NCI-H1694 (cell line): ENCODE results near the gene IRGQ.
"Not testable (repeated sequence)": the region's sequence is repeated elsewhere in the genome, so short reads cannot be mapped to it uniquely, and the experiment has no call there.

Experiments used
- DNase-seq: peaks from one replicate; lab custom pipeline; 2025; lab: John Stamatoyannopoulos, UW

Gene IRGQ

DNA sequence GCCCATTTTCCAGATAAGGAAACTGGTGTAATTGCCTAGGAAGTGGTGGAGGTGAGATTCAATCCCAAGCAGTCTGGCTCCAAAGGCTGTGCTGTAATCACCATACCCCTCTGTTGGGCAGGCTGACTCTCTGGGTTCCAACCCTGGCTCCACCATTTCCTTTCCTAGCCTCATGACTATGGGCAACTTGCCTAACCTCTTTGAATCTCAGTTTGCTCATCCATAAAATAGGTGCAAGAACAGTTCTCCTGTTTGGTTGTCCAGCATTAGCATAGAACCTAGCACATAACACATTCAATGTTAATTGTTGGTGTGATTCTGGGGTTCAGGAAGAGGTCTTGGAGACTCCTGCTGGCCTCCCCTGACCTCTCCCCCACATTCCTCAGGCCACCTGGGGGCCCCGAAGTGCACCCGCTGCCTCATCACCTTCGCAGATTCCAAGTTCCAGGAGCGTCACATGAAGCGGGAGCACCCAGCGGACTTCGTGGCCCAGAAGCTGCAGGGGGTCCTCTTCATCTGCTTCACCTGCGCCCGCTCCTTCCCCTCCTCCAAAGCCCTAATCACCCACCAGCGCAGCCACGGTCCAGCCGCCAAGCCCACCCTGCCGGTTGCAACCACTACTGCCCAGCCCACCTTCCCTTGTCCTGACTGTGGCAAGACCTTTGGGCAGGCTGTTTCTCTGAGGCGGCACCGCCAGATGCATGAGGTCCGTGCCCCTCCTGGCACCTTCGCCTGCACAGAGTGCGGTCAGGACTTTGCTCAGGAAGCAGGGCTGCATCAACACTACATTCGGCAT is 2.7 kb upstream of the IRGQ start:
- DNase-seq = no peak

DNA sequence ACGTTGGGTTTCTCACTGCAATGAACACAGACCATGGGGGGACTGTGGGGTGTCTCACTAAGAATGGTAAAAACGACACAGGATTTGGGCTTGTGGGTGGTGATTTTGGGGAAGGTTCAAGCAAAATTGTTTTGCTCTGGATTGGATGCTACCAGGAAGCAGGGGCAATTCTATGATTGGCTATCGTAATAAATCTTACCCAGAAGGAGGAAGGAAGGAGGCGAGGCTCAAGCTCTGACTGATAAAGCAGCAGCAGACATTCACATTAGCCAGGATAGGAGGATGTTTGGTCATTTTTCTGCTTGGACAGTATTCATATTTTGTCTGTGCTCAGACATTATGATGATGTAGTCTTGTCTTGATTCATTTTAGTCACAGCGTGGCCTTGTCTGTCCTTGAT is 1.9 kb upstream of the IRGQ start:
- no peak for DNase-seq

DNA sequence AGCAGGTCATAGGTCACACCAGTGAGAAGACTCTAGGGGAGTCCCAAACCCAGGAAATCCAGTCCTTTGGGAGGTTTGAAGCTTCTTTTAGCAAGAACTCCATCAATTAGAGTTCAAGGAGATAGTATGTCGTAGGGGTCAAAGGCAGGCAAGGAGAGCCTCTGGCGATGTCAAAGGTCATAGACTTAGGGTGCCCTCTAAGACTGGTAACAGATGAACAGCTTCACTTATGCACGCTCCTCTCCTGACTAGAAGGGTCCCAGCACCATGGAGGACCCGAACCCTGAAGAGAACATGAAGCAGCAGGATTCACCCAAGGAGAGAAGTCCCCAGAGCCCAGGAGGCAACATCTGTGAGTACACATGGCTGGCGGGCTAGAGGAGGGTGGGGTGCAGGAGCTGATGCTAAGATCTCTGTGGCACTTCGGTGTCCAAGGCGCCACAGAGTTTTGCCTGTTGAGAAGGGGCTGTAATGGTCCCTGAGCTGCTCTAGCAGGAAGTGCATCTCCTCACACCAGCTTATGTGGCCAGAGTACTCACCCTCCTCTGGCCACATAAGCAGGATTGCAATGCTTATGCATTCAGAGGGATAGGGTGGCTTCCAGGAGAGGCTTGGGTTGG is 1.0 kb upstream of the IRGQ start:
- DNase-seq = no peak

DNA sequence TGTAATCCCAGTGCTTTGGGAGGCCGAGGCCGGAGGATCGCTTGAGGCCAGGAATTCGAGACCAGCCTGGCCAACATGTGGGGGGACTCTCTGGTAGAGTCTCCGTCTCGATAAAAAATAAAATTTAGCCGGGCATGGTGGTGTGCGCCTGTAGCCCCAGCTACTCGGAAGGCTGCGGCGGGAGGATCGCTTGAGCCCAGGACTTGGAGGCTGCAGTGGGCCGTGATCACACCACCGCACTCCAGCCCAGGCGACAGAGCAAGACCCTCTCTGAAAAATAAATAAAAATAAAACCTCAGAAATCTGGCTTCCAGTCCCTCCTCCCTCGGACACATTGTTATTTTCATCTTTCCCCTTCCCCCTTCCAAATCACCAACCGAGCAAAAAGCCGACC is 332 bp downstream of the IRGQ start:
- no peak for DNase-seq

DNA sequence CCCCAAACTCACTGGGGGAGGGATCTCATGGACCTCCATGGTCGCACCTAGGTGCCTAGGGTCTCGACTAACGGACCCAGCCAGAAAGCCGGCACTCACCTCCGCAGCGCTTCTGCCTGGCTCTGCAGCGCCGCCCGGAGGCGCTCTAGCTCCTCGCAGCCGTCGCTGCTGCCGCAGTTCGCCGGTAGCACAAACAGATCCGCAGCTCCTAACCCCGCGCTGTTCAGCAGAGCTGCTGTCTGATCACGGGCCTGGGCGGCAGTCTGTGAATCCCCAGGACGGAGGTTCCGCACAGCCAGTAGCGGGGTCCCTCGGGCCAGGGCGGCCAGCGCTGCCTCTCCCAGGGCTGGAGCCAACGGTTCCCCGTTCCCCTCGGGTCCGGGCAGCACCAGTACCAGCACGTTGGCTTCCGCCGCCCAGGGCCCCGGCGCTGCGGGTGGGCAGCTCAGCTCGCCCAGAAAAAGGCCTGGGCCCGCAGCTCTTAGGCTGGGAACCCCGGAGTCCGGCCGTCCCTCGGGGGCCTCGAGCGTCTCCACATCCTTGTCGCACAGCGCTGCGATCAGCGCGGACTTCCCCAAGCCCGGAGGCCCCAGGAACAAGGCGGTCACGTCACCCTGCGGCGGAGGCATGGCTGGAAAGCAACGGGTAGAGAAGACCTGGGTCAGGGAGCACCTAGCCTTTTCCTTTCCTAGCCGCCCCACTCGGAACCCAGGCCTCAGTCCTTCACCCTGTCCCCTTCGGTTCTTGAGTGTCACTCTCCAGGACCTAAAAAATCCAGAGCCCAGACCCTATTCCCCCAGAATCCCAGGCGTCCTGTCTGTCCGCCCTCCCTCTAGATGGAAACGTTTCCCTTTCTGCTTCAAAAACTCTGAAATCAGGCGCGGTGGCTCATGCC is 977 bp downstream of the IRGQ start:
- peak; percentile 57 for DNase-seq

DNA sequence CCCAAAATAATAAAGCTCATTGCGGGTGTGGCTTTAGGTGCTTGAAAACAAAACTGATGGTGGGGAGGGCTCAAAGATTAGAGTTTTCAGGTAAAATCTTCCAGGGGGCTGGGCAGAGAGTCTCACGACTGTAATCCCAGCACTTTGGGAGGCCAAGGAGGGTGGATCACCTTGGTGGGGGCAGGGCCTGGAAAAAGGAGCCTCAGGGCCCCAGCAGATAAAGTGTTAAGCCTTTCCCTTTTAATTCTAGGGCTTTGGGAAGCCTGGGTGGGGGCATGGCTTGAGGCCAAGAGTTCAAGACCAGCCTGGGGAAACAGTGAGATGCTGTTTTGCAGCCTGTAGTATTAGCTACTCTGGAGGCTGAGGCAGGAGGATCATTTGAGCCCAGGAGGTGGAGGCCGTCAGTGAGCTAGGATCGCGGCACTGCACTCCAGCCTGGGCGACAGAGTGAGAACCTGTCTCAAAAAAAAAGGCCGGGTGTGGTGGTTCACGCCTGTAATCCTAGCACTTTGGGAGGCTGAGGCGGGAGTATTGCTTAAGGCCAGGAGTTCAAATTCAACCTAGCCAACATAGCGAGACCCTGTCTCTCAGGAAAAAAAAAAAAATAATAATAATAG is 1.7 kb downstream of the IRGQ start:
- no peak for DNase-seq

DNA sequence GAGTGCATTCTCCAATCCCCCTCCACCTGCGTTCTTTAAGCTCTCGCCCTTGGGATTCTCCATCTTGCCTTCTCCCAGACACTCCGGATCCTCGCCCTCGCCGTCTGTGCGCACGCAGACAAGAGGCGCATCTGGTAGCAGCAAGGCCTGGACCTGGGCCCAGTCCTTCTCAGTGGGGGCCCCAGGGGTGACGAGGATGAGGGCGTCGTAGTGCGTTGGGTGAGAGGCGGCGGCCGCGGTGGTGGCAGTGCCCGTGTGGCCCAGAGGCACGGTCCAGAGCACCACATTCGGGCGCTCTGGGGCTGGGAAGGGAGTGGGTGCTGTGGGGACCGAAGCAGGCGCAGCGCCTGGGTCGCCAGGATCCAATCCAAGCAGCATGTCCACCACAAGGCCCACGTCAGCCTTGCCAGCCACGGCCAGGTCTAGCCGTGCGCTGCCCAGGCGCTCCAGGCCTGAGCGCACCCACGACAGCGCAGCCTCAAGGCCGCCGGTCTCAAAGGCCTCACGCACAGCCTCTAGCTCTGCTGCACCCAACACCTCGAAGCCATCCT is 3.1 kb downstream of the IRGQ start:
- DNase-seq = no peak

DNA sequence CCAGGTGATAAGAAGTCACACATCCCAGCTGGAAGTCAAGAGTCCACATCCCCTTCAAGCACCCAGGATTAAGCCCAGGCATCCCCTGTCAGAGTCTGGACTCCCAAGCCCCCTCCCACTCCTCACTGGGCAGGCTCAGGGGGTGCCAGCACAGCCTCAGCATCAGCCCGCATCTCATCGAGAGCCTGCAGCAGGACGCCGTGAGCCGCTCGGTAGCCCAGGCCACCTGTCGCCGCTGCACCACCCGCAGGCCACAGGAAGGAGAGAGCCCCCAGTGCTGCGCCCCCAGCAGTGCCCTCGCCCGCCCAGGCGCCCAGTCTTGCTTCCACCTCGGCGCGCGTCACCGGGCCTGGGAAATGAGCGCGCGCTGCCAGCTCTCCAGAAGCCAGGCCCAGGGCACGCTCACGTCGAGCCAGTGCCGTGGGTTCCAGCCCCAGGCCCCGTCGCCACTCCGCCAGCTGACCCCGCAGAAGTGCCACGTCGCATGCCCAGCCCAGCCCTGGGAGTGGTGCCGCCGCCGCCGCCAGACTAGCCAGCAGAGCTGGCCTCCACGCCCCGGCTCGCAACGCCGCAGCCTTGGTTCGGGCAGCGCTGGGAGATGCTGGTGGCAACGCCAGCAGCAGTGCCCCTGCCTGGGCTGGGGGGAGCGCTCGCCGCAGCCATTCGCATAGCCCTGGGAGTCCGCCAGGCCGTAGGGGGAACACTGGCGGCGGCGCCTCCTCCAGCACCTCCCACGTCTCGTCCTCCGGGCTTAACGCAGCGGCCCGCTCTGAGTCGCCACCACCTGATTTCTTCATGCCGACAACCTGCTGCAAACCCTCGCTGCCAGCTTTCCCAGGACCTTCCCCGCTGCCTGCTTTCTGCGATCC is 3.8 kb downstream of the IRGQ start:
- DNase-seq = no peak

DNA sequence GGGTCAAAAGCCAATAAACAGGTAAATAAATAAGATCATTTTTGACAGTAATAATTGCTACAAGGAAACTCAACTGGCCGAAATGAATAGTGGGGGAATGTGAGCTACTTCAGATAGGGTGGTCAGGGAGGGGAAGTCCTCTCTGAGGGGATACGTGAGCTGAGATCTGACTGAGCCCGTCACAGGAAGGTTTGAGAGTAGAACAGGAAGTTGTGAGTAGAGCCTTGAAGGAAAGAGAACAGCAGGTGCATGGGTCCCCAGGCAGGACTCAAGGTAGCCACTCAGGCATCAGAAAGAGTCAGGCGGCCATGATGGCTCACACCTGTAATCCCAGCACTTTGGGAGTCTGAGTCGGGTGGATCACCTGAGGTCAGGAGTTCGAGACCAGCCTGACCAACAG is 6.3 kb downstream of the IRGQ start:
- no peak for DNase-seq

DNA sequence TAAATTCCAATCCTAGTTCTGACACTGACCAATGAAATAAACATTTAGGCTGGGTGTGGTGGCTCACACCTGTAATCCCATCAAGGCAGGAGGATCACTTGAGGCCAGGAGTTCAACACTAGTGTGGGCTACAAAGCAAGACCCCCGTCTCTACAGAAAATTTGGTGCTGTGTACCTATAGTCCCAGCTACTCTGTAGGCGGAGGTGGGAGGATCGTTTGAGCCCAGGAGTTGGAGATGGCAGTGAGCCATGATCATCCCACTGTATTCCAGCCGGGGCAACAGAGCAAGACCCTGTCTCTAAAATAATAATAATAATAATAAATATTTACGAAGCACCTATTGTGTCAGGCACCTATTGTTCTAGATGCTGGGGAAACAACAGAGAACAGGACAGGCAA is 6.7 kb downstream of the IRGQ start:
- no peak for DNase-seq

DNA sequence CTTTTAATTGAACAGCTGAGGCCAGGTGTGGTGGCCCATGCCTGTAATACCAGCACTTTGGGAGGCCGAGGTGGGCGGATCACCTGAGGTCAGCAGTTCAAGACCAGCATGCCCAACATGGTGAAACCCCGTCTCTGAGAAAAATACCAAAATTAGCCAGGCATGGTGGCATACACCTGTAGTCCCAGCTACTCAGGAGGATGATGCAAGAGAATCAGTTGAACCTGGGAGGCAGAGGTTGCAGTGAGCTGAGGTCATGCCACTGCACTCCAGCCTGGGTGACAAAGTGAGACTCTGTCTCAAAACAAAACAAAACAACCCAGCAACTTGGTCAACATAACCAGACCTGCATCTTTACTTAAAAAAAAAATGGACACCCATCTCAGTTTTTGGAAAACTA is 8.9 kb downstream of the IRGQ start:
- not testable (repeated sequence) for DNase-seq

DNA sequence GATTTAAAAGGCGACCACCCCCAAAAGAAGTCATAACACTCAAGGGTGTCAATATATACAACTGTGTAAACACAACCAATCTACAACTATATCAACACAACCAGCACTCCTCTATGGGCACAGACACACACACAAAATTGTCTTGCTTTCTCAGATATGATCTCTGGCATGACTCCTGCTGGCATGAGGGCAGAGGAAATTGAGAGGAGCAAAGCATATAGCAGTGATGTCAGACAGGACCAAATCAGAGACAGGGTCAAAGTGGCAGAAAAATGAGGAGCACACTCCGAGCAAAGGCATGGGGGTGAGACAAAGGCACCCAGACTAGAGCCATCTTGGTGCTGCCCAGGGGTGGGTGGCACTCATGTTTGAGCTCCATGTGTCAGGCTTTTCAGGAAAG is 9.6 kb downstream of the IRGQ start:
- no peak for DNase-seq

DNA sequence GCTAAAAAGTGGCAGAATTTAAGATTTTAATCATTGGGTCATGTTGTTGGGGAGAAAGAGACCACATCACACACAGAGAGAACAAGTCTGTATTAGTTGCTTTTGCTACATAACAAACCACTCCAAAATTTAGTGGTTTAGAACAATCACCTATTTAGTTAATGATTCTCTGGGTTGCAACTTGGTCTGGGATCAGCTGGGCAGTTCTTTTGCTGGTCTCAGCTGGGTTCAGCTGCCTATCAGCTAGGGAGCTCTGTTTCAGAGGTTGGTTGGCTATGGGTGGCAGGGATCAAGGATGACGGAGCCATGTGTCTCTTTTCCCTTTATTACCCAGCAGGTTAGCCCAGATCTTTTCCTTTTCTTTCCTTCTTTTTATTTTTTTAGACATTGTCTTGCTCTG is 11.4 kb downstream of the IRGQ start:
- DNase-seq = no peak

DNA sequence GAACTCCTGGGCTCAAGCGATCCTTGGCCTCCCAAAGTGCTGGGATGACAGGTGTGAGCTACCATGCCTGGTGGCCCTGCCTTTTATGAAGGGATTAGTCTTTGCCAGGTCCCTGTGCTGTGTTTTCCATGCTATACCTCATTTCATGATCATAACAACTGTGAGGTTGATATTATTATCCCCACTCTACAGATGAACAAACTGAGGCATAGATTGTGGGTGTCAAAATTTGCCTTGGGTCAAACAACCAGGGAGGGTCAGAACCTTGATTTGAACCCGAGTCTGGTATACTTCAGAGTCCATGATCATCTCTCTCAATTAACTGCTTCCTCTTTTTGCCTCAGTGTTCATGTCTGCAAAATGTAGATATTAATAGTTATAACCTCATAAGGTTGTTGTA is 13.4 kb downstream of the IRGQ start:
- no peak for DNase-seq

DNA sequence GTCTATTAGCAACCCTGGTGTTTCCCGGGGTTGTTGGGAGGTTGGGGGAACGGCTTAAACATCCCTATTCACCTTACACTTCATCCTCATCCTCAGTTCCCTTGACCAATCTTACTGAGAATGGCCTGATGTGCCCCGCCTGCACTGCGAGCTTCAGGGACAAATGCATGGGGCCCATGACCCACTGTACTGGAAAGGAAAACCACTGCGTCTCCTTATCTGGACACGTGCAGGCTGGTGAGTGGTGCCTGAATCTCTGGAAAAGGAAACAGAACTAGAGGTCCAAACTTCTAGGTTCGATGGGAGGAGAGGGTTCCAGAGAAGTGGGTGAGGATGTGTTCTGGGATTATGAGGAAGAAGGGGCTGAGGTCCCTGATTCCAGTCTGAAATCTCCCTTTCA is 14.5 kb downstream of the IRGQ start:
- DNase-seq = no peak

DNA sequence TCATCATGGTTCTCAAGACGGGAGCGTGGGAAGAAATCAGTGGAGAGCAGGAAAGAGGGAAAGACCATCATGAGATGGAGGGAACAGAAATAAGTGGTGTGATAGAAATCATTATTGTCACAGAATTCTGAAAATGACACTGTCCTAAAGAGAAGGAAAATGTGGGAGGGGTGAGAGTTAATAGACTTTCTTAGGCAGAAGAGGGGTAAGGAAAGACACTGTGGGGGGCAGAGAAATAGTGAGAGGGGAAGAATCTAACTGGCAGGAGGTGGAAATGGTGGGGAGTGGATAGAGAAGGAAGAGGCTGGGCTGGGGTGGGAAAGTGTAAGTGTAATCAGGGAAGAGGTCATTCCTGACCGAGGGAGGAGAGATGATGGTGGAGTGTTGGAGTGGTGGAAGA is 17.1 kb downstream of the IRGQ start:
- no peak for DNase-seq

DNA sequence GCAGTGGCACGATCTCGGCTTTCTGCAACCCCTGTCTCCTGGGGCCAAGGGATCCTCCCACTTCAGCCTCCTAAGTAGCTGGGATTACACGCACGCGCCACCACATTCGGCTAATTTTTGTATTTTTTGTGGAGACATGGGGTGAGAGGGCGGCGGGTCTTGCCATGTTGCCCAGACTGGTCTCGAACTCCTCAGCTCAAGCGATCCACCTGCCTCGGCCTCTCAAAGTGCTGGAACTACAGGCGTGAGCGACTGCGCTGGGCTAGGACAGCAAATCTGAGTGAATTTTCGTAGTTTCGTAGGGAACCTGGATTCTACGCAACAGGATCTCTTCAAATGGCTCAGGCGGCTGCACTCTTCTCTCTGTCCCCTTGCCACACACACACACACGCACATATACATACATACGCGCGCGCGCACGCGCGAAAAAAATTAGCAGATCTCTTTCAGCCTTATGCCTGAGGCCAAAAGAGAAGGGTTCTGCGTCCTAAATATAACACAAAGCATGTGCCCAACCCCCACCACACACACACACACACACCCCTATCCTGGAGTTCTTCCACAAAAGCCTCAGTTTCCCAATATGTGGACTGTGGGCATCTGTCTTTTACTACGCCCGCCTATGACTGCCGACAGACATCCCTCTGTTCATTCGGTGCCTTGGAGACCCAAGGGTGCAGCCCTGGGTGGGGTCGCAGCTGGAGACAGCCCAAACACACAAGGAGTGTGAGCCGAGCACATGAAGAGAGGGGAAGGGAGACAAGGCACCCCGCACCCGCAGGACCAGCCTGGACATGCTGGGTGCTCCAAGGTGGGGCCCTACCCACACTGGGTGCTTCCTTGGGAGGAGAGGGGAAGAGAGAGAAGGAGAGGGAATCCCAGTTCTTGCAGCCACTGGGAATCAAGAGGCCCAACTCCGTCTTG is 19.7 kb downstream of the IRGQ start:
- no peak for DNase-seq

DNA sequence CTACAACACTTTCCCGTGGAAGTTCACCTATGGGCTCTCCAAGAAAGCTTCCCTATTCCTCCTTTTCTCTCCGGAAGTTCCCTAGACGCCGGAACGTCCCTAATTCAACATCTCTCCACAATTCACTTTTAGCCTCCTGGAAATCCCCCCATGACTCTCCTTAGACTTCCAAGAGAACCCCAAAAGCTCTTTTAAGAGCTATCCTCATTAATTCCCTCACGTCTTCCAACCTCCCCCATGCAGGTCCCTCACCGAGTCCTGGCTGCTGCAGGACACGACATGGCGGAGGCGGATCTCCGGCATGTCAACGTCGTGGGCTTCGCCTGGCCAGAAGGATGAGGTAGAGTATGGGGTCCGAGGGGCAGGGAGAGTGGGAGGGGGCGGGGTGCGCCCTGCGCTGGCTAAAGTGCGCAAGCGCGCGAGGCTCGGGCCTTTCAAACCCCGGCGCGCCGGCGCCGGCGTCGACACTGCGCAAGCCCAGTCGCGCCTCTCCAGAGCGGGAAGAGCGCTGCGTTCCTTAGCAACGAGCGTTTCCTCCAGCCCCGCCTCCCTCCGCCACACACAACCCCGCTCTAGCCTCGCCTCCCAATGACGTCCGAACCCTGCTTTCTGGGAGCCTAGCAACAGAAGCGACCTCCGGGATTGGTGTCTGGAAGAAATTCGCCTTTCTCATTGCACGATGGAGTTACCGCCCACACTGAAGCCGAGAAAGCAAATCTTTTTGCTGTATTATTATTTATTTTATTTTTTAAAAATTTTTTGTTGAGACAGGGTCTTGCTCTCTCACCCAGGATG is 20.6 kb downstream of the IRGQ start, which contains the start of the genes PINLYP and XRCC1:
TSS of gene PINLYP (plus strand) at position 646 of the 795 bp plus-strand sequence. CDS start 1,391 bp downstream, outside the sequence.
TSS of gene XRCC1 (minus strand) at position 372 of the 795 bp plus-strand sequence. CDS start at position 303, 69 bp downstream.
- DNase-seq = peak; percentile 98
